GM18519 (cell line): Measurements from ENCODE around the gene BMF.
"Not testable (repeated sequence)": the region's sequence is repeated elsewhere in the genome, so short reads cannot be mapped to it uniquely, and the experiment has no call there.

Source experiments
- ATAC-seq: cut with Tn5 transposase; IDR thresholded peaks from one replicate; pipeline ENCODE4 v1.9.1; 2021; ENCODE audit warnings: mild to moderate bottlenecking, moderate library complexity; ENCODE audit not compliant: unreplicated experiment, low FRiP score

The BMF gene

DNA sequence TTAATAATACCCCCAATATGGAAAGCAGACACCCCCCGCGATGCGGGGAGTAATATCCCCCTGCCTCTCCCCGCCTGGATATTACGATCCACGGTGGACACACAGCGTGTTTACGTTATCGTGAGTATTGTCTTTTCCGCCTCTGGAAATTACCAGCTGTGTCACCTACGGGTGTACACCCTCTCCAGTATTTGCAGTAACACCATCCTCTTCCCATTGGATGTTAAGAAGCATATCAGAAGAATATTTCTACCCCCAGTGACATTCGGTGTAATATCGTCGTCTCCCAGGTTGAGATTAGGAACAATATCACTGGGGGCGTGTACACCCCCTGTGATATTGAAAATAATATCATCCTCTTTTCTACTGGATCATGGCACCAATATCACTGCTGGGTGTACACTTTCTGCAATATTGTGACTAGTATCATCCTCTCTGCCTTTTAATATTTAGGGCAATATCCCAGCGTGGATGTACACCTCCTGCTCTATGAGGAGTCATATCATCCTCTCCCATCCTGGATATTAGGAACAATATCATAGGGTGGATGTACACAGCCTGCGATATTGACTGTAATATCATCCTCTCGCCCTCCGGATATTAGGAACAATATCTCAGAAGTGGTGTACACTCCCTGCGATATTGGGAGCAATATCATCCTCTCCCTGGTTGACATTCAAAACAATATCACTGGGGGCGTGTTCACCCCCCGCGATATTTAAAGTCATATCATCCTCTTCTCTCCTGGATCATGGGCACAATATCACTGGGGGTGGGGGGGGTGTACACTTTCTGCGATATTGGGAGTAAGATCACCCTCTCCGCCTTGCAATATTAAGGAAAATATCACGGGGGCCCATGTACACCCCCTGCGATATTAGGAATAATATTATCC lies 20.3 kb upstream of the BMF start:
- no peak for ATAC-seq

- no peak for ATAC-seq
Observed at GRCh38 chr15:40125950-40126349, 17.3 kb upstream of the BMF start.

GRCh38 chr15:40124807-40125285 lies 16.2 kb upstream of the BMF start:
- not testable (repeated sequence) for ATAC-seq

DNA sequence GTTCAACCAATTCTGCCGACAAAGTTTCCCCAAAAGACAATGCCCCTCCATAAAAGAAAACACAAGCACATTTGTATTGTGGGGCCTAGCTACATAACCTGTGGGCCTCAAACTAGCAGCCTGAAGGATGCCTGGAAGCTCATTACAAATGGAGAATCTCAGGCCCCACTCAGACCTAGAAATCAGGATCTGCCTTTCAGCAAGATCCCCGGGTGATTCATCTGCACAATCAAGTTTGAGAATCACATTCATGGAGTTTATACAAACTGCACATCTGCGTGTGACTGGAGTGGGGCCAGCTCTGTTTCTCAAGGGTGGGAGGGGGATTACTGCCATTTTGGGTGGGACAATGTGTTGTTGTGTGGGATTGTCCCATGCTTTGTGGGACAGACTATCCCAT lies 15.7 kb upstream of the BMF start:
- not testable (repeated sequence) for ATAC-seq

DNA sequence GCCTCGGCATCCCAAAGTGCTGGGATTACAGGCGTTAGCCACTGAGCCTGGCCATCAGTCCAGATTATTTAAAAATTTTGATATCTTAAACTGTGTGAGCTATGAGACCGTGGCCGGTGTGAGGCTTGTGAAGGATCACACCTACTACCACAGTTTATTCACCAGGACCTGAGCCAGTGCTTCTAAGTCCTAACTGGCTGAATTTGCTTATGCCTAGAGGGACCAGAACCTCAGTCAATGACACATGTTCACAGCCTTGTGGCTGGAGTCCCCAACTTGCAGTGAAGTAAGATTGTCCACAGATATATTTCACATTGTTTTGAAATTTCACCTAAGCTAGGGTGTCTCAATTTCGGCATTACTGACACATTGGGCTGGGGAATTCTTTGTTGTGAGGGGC lies 15.2 kb upstream of the BMF start:
- not testable (repeated sequence) for ATAC-seq

DNA sequence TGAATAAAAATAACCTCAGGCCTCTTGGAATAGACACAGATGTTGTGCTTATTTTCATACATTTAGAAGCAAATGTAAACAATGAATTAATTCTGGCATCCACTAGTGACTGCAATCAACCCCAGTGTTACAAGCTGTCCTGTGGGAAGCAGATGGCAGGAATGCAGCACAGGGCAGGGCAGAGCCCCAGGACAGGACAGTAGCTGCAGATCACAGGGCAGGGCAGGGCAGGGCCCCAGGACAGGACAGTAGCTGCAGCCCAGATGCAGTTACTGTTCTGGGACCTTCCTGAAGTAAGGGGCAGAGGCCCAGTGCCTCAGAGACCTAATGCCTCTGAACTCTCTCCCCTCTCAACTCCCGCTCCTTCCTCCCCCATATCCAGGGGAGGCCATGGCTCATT lies 14.3 kb upstream of the BMF start:
- not testable (repeated sequence) for ATAC-seq

- no peak for ATAC-seq
Observed at GRCh38 chr15:40121911-40122638, 13.4 kb upstream of the BMF start.

DNA sequence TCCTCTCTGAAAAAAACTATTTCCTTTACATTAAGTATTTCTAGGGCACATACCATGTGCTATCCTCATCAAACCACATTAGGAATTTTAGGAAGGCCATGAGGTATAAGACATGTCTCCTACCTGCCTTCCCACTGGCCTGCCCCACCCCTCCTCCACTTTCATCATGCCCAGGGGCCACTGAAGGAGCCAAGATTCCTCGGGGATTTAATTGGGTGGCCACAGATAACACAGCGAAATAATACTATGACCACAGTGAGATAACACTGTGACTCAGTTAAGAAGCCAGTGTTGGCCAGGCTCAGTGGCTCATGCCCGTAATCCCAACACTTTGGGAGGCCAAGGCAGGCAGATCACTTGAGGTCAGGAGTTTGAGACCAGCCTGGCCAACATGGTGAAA lies 9.8 kb upstream of the BMF start:
- no peak for ATAC-seq

GRCh38 chr15:40115670-40116093 lies 7.0 kb upstream of the BMF start:
- ATAC-seq, result peak; percentile 83

DNA sequence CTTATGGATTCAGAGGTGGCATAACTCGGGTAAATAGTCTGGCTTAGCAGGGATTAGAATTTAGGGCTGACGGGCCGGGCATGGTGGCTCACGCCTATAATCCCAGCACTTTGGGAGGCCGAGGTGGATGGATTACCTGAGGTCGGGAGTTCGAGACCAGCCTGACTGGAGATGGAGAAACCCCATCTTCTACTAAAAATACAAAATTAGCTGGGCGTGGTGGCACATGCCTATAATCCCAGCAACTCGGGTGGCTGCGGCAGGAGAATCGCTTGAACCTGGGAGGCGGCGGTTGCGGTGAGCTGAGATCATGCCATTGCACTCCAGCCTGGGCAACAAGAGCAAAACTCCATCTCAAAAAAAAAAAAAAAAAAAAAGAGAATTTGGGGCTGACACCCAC lies 6.4 kb upstream of the BMF start:
- ATAC-seq, result not testable (repeated sequence)

GRCh38 chr15:40114218-40114617 lies 5.5 kb upstream of the BMF start:
- no peak for ATAC-seq

DNA sequence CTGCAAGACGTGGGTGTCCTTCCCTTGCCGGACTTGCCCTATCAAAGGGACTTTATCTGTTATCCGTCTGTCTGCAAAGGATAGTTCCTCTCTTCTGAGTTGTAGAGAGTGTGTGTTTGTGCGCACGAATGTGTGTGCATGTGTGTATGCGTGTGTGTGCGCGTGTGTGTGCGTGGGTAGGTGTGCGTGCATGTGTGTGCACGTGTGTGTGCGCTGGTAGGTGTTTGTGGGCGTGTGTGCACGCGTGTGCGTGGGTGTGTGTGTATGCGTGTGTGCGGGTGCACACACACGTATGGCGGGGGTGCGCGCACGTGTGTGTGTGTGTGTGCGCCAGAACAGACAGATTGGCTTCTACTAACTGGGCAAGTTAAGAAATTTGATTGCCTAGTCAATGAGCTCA lies 4.1 kb upstream of the BMF start:
- no peak for ATAC-seq

- ATAC-seq, result no peak
Observed at GRCh38 chr15:40111888-40112287, 3.2 kb upstream of the BMF start.

- no peak for ATAC-seq
Observed at GRCh38 chr15:40110866-40111550, 2.3 kb upstream of the BMF start.

DNA sequence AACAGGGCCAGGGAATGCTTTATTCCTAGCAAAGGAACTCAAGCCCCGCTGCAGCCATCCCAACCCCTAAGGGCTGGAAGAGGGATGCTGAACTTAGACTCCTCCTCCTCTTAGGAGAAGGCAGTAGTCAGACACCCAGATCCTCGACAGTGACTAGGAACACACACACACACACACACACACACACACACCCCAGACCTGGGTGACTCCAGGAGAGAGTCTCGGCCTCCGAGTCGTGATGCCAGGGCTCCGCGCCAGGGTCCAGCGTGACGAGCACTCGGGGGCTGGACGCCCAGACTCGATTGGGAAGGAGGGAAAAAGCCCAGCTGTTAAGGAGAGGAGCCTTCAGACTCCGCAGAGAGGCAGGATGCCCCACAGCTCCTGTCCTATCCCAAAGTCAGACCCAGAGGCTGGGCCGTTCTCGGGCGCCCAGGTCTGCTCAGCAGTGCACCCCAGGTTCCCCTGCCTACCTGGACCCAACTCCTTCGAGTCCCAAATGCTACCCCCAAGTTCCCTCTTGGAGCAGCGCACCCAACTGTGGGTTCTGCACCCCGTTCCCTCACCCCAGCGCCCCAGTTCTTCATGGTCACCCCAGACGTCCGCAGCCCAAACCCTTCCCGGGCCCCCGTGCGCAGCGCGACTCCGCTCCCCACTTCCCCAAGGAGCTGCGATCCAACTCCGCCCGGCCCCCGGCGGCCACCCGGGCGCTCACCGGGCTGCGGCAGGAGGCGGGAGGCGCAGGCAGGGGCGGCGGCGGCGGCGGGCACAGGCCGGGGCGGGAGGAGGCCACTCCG lies 421 bp downstream of the BMF start:
- ATAC-seq, result peak; percentile 1

- ATAC-seq, result peak; percentile 35
Observed at GRCh38 chr15:40106203-40107161, 2.2 kb downstream of the BMF start.

DNA sequence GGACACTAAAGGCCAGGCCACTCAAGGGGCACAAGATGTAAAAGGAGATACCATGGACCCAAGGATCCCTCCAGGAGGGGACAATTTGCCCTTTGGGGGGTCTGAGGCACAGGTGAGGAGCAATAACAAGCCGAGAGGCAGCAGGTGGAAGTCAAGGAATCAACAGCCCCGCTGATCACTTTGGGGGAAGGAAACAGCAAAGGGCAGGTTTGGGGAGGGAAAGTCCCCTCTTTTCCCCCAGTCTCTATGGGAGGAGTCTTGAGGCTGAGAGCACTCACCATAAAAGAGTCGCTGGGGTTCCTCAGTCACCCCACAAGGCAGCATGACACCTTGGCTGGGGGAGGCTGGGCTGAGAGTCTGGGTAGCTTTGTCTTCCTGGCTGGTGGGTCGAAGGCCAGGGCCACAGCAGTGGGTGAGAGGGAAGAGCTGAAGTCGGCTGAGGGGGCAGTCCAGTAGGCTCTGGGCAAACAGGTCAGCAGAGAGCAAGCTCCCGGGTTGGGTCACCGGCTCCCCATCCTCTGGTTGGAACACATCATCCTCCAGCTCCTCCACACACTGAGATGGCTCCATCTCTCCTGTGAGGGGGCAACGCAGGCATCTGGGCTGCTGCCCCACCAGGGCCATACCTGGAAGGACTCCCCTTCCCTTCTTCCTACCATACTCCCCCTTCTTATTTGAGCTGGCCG lies 3.0 kb downstream of the BMF start:
- no peak for ATAC-seq

- ATAC-seq, result no peak
Observed at GRCh38 chr15:40104865-40105516, 3.7 kb downstream of the BMF start.
